HG02642 (cell line): ENCODE measurements around the gene LYSMD2.
"Not testable (repeated sequence)": the region's sequence is repeated elsewhere in the genome, so short reads cannot be mapped to it uniquely, and the experiment has no call there.

Experiments
- ATAC-seq: cut with Tn5 transposase; IDR thresholded peaks from one replicate; pipeline ENCODE4 v1.9.1; 2021; ENCODE audit warnings: mild to moderate bottlenecking; ENCODE audit not compliant: unreplicated experiment, poor library complexity

Gene LYSMD2

GRCh38 chr15:51737522-51738305 lies at the start of gene LYSMD2:
LYSMD2 (minus strand) TSS chr15:51737655; CDS start chr15:51737622, 33 bp downstream.
- ATAC-seq = peak; percentile 58

DNA sequence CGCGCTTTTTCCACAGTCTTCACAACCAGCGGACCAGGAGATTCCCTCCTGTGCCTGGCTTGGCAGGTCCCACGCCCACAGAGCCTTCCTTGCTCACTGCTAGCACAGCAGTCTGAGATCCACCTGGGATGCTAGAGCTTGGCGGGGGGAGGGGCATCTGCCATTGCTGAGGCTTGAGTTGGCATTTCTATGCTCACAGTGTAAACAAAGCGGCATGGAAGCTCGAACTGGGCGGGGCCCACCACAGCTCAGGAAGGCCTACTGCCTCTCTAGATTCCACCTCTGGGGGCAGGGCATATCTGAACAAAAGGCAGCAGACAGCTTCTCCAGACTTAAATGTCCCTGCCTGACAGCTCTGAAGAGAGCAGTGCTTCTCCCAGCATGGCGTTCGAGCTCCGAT lies 49.7 kb upstream of the LYSMD2 start:
- ATAC-seq = not testable (repeated sequence)

DNA sequence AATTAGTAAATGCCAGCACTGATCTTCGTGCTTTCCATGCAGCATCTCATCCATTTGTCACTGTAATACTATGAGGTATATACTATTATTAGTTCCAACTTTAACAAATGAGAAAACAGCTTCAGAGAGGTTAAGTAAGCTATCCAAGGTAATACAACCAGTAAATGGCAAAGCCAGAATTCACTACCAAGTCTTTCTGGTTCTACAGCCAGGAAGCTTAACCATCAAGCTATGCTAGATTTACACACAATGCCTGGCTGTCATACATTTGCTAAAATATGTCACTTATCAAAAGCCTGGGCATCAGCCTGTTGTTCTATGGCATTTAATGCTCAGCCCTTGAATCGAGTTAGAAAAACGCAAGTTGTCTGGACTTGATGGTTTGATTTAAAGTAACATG lies 46.5 kb upstream of the LYSMD2 start:
- ATAC-seq = no peak

- ATAC-seq = no peak
These were observed 45.0 kb upstream of the LYSMD2 start for GRCh38 chr15:51782357-51782896.

GRCh38 chr15:51781506-51781905 lies 44.1 kb upstream of the LYSMD2 start:
- ATAC-seq = no peak

GRCh38 chr15:51780636-51781035 lies 43.2 kb upstream of the LYSMD2 start:
- no peak for ATAC-seq

DNA sequence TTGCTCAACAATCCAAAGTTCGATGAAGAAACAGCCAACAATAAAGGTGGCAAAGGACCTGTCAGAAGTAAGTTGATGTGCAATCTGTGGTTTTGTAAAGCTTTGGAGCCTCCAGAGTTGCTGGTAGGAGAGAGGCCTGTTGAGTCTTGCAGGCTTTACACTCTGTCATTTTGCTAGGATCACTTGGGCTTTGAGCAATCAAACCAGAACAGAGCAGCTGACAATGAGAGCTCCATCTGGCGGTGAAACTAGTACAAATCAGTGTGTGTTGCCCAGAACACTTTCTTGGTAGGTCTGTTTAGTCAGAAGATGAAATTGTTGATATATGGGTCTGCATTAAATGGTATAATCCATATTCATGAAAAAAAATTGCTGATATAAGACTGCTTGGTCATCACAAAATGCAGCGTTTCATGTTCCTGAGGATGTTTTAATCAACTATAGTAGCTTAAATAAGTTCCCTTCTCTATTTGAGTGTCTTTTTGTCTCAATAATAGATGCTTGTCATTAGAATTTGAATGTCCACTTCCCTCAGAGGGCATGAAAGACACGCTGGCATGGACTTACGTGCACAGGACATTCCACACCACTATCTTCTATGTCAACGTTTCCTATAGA lies 39.6 kb upstream of the LYSMD2 start:
- ATAC-seq = peak; percentile 77

DNA sequence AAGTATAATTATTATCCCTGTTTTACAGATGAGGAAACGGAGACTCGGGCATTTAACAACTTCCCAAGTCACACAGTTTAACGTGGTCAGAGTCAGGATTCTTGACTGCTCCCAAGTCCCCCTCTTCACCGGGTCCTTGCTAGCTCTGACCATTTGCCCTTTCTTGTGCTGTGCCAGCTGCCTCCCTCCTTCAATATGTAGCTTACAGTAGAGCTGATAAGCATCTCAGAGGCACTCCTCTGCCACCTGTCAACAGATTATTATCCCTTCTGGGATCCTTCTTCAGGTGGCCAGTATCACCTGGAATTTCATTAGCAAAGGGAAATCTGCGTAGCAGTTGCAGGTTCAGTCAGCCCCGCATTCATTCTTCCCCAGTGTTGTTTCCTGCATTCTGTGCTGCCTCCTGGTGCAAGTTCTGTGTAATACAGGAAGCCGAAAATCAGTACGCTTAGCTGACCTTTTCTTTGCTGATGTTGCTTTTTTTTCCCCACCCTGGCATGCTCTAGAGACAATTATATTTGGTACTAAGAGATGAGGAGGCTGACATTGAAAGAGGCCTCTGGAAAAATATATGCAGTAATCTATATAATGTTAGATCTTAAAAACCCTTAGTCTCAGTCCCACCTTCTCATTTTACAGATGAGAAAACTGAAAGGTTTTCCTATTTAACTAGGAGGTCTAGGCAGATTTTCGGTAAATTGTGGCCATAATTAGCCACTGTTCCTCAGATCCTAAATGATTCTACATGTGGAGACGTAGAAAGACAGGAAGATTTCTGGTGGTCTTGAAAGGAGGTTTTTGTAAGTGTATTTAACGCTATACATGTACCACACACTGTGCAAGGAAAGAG lies 38.7 kb upstream of the LYSMD2 start:
- no peak for ATAC-seq

- ATAC-seq = no peak
These were observed 37.5 kb upstream of the LYSMD2 start for GRCh38 chr15:51774916-51775315.

GRCh38 chr15:51771773-51772172 lies 34.3 kb upstream of the LYSMD2 start:
- ATAC-seq = no peak

- no peak for ATAC-seq
These were observed 33.4 kb upstream of the LYSMD2 start for GRCh38 chr15:51770902-51771301.

- no peak for ATAC-seq
These were observed 30.6 kb upstream of the LYSMD2 start for GRCh38 chr15:51768018-51768417.

GRCh38 chr15:51766341-51766740 lies 28.9 kb upstream of the LYSMD2 start:
- no peak for ATAC-seq

DNA sequence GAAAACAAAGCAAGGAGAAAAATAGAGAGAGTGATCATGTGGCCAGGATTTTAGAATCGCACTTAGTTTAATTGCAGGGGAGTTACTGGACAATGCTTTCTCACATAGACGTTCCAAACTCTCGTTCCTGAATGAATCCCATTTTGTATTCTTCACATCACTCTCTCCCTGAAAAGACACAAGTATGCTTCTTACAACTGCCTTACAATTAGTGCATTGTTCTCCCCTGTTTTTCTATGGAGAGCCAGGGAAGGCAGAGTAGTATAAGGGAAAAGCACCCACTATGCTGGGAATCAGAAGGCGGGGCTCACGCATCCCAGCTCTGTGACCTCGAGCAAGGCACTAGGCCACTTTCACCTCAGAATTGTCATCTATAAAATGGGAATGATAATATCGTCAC lies 28.3 kb upstream of the LYSMD2 start:
- no peak for ATAC-seq

- ATAC-seq = no peak
These were observed 23.4 kb upstream of the LYSMD2 start for GRCh38 chr15:51760805-51761204.

GRCh38 chr15:51759557-51760070 lies 22.2 kb upstream of the LYSMD2 start:
- ATAC-seq = no peak

DNA sequence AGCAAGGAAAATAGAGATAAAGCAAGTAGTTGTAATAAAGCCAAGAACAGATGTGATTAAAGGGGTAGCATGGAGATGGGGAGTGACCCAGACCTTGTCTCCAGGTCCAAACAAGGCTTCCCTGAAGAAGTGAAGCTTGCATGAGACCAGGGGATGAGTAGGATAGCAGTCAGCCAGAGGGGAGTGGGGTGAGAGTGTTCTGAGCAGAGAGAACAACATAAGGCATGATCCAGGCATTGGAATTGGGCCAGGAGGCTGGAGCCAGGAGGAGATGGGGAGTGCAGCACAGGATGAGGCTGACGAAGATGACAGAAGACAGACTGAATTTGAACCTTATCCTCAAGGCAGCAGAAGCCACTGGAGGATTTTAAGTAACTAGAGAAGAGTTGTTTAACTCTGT lies 21.2 kb upstream of the LYSMD2 start:
- ATAC-seq = no peak

- ATAC-seq = no peak
These were observed 20.0 kb upstream of the LYSMD2 start for GRCh38 chr15:51757450-51757849.

- no peak for ATAC-seq
These were observed 19.0 kb upstream of the LYSMD2 start for GRCh38 chr15:51756482-51756881.

- ATAC-seq = no peak
These were observed 18.3 kb upstream of the LYSMD2 start for GRCh38 chr15:51755790-51756189.

- no peak for ATAC-seq
These were observed 16.8 kb upstream of the LYSMD2 start for GRCh38 chr15:51754267-51754666.
